CD4-positive, alpha-beta T cell (primary cell): ENCODE data around the gene ZMIZ2. TPM values are rescaled to one million over a fixed set of nuclear protein-coding genes. Genes with fewer than 3 reads are reported as not detected.
"Not testable (repeated sequence)": the region's sequence is repeated elsewhere in the genome, so short reads cannot be mapped to it uniquely, and the experiment has no call there.

Experiments
- ATAC-seq: fragments of 200-7000 bp; cut with Tn5 transposase; one replicate; pipeline ENCODE4 v1.10.0; 2022; ENCODE audit warnings: mild to moderate bottlenecking; ENCODE audit not compliant: poor library complexity
- CTCF ChIA-PET: fragments of 350-600 bp; sonication (Branson Sonifier 250); formaldehyde crosslinking; loops from one replicate; lab custom pipeline; 2021; ENCODE audit warnings: antibody characterized with exemption, inconsistent platforms; lab: Charles Lee
- POLR2A ChIA-PET: fragments of 350-600 bp; sonication (Branson Sonifier 250); formaldehyde crosslinking; loops from one replicate; lab custom pipeline; 2021; ENCODE audit warnings: antibody characterized with exemption, inconsistent platforms; lab: Charles Lee
- DNase-seq, 14 experiments: peaks; one replicate each; pipeline ENCODE4 v3.0.0-alpha.2; 2013 to 2020; ENCODE audit warnings: mixed read lengths in 2 of 14
- H3K27ac ChIP-seq, 2 donors: one replicate each; pipeline versions ENCODE4 v1.5.1 to v1.7.0; 2013; ENCODE audit warnings: low read length in 2 of 2, low read depth in 1 of 2, mild to moderate bottlenecking in 1 of 2
- H3K27me3 ChIP-seq, 2 experiments: 1 replicate in 1 of 2; 2 replicates in 1 of 2; pipeline versions ENCODE4 v1.6.1 to v1.7.0; 2013; ENCODE audit warnings: low read length in 2 of 2, control low read depth in 1 of 2, mild to moderate bottlenecking in 1 of 2, moderate library complexity in 1 of 2; ENCODE audit not compliant: insufficient read depth in 2 of 2, control insufficient read depth in 1 of 2
- H3K36me3 ChIP-seq: one replicate; pipeline ENCODE4 v1.6.1; 2013; ENCODE audit warnings: low read length, control low read depth; ENCODE audit not compliant: insufficient read depth
- H3K4me1 ChIP-seq: one replicate; pipeline ENCODE4 v1.6.1; 2013; ENCODE audit warnings: low read length, control low read depth; ENCODE audit not compliant: insufficient read depth
- H3K4me3 ChIP-seq: one replicate; pipeline ENCODE4 v1.5.1; 2013; ENCODE audit warnings: mild to moderate bottlenecking, low read length, moderate library complexity
- H3K9me3 ChIP-seq, 2 experiments: 1 replicate in 1 of 2; 2 replicates in 1 of 2; pipeline versions ENCODE4 v1.6.1 to v1.7.0; 2013; ENCODE audit warnings: low read length in 2 of 2, mild to moderate bottlenecking in 2 of 2, control low read depth in 1 of 2, moderate library complexity in 1 of 2; ENCODE audit not compliant: control insufficient read depth in 1 of 2, insufficient read depth in 1 of 2
- H3K27ac Mint-ChIP-seq: one replicate; pipeline ENCODE4 v1.8.0; 2020; ENCODE audit warnings: mixed read lengths
- H3K27me3 Mint-ChIP-seq: one replicate; pipeline ENCODE4 v1.8.0; 2021; ENCODE audit warnings: mixed read lengths
- H3K36me3 Mint-ChIP-seq: one replicate; pipeline ENCODE4 v1.8.0; 2021; ENCODE audit warnings: low read depth, mixed read lengths
- H3K4me1 Mint-ChIP-seq: one replicate; pipeline ENCODE4 v1.8.0; 2021; ENCODE audit warnings: low read depth, mixed read lengths
- H3K4me3 Mint-ChIP-seq: one replicate; pipeline ENCODE4 v1.8.0; 2020; ENCODE audit warnings: mild to moderate bottlenecking, mixed read lengths
- H3K9me3 Mint-ChIP-seq: one replicate; pipeline ENCODE4 v1.8.0; 2020; ENCODE audit warnings: mixed read lengths
- CTCF ChIP-seq: fragments of 200-600 bp; IDR thresholded peaks from one replicate; pipeline ENCODE4 v1.8.0; 2022; ENCODE audit warnings: antibody characterized with exemption, mild to moderate bottlenecking
- intact Hi-C, 2 experiments: fragments of 100-400 bp; cut with DNase I in 1 of 2; cut with micrococcal nuclease in 1 of 2; formaldehyde crosslinking; loops; one replicate each; pipeline versions ENCODE4 v1.15.1 to v1.9.0; 2023 to 2025; cut with DNase I, micrococcal nuclease
- total RNA-seq, 174 experiments: library from RNA in 2 of 174; stranded (reverse) in 2 of 174; gene quantifications; one replicate each; pipeline ENCODE4 v1.2.3 and lab custom pipeline; 2021 to 2026

The ZMIZ2 gene
- total RNA-seq, 2 experiments from 2014 or later, result 81.5 to 82.0 TPM

- CTCF ChIA-PET, result no interaction called here
- peaks cover 0 to 7% of the 10 kb centered on the region in 2 experiments for H3K9me3 ChIP-seq
- no peaks in the 10 kb centered on the region for H3K4me1 ChIP-seq
- no peak overlapping the region for H3K4me3 ChIP-seq
- Mint-ChIP-seq H3K4me1 (no peaks in the 10 kb centered on the region), H3K4me3 (no peak overlapping the region), H3K9me3 (no peaks in the 10 kb centered on the region), H3K27me3 (no peaks in the 10 kb centered on the region), H3K27ac (no peak overlapping the region), H3K36me3 (no peaks in the 10 kb centered on the region)
- H3K27me3 ChIP-seq, result no peaks in the 10 kb centered on the region
- H3K27ac ChIP-seq, result no peak overlapping the region
- TF ChIP-seq CTCF, result no peak
- no peak for ATAC-seq
- no peaks in the 10 kb centered on the region for H3K36me3 ChIP-seq
- no peak for DNase-seq
- intact Hi-C loops, result no loop called here
- POLR2A ChIA-PET, result no interaction called here
Observed at GRCh38 chr7:44724276-44724675, 24.4 kb upstream of the ZMIZ2 start.

- H3K27ac Mint-ChIP-seq, H3K9me3 ChIP-seq, H3K36me3 ChIP-seq, H3K9me3 Mint-ChIP-seq, POLR2A ChIA-PET, H3K27ac ChIP-seq, CTCF ChIA-PET, intact Hi-C loops, H3K27me3 Mint-ChIP-seq, H3K4me1 Mint-ChIP-seq, H3K27me3 ChIP-seq, H3K4me1 ChIP-seq, H3K36me3 Mint-ChIP-seq, ATAC-seq, DNase-seq, H3K4me3 ChIP-seq, H3K4me3 Mint-ChIP-seq: not testable (repeated sequence)
Observed at GRCh38 chr7:44726250-44726649, 22.4 kb upstream of the ZMIZ2 start.

GRCh38 chr7:44727158-44727936, 21.3 kb upstream of the ZMIZ2 start:
- H3K4me1 ChIP-seq, result no peaks in the 10 kb centered on the region
- Mint-ChIP-seq H3K9me3 (no peaks in the 10 kb centered on the region), H3K27ac (no peak overlapping the region), H3K36me3 (no peaks in the 10 kb centered on the region), H3K4me1 (no peaks in the 10 kb centered on the region), H3K27me3 (no peaks in the 10 kb centered on the region), H3K4me3 (no peak overlapping the region)
- no peaks in the 10 kb centered on the region for H3K27me3 ChIP-seq
- intact Hi-C loops, result no loop called here
- ChIA-PET POLR2A (no interaction called here), CTCF (no interaction called here)
- no peaks in the 10 kb centered on the region for H3K36me3 ChIP-seq
- no peak for ATAC-seq
- no peak overlapping the region for H3K4me3 ChIP-seq
- H3K27ac ChIP-seq, result no peak overlapping the region
- no peak for DNase-seq
- H3K9me3 ChIP-seq, result no peaks in the 10 kb centered on the region
- TF ChIP-seq CTCF, result no peak

- CTCF ChIA-PET, result no interaction called here
- no peaks in the 10 kb centered on the region for H3K36me3 Mint-ChIP-seq
- Histone ChIP-seq H3K4me3 (no peak overlapping the region), H3K27me3 (no peaks in the 10 kb centered on the region), H3K36me3 (no peaks in the 10 kb centered on the region), H3K4me1 (no peaks in the 10 kb centered on the region), H3K9me3 (no peaks in the 10 kb centered on the region), H3K27ac (no peak overlapping the region)
- ATAC-seq, result no peak
- TF ChIP-seq CTCF, result no peak
- no peaks in the 10 kb centered on the region for H3K9me3 Mint-ChIP-seq
- POLR2A ChIA-PET, result no interaction called here
- no peak overlapping the region for H3K27ac Mint-ChIP-seq
- intact Hi-C loops, result no loop called here
- no peak for DNase-seq
- no peaks in the 10 kb centered on the region for H3K27me3 Mint-ChIP-seq
- H3K4me1 Mint-ChIP-seq, result no peaks in the 10 kb centered on the region
- no peak overlapping the region for H3K4me3 Mint-ChIP-seq
Observed at GRCh38 chr7:44727937-44728262, 20.7 kb upstream of the ZMIZ2 start.
